IMR-90 (cell line): ENCODE results near the gene SLC22A4. TPM values are rescaled to one million over a fixed set of nuclear protein-coding genes. Genes with fewer than 3 reads are reported as not detected.

Experiments
- ATAC-seq: fragments of 200-7000 bp; cut with Tn5 transposase; 2 replicates; pipeline ENCODE4 v1.9.1; 2020; ENCODE audit warnings: low read depth, mild to moderate bottlenecking, moderate library complexity
- BruUV-seq: library from RNA; stranded (reverse); fragments of 400-500 nt; replicated peaks from 2 replicates; lab custom pipeline; 2021; lab: Mats Ljungman, UMichigan
- CTCF ChIA-PET: fragments of 300-600 bp; formaldehyde crosslinking; extraction: SDS; loops from one replicate; lab custom pipeline; 2021; ENCODE audit warnings: antibody characterized with exemption; lab: Yijun Ruan, JAX
- POLR2A ChIA-PET: fragments of 300-600 bp; sonication (Branson Sonifier 250); formaldehyde crosslinking; loops from one replicate; lab custom pipeline; 2022; ENCODE audit warnings: antibody characterized with exemption; ENCODE audit not compliant: unreplicated experiment; lab: Charles Lee
- DNase-seq: peaks from one replicate; pipeline ENCODE4 v3.0.0; 2013
- H2AFZ ChIP-seq: replicated peaks from 2 replicates; pipeline ENCODE3; 2013; ENCODE audit warnings: low read length, mild to moderate bottlenecking; ENCODE audit not compliant: poor library complexity
- H2AK5ac ChIP-seq: 2 replicates; pipeline ENCODE4 v1.6.1; 2013; ENCODE audit warnings: low read depth, low read length, inconsistent platforms
- H2AK9ac ChIP-seq: replicated peaks from 2 replicates; pipeline ENCODE3; 2013; ENCODE audit warnings: mild to moderate bottlenecking, low read depth, low read length, moderate library complexity; ENCODE audit not compliant: poor library complexity
- H2BK120ac ChIP-seq: 2 replicates; pipeline ENCODE4 v1.6.1; 2013; ENCODE audit warnings: low read depth, low read length, inconsistent platforms
- H2BK15ac ChIP-seq: 3 replicates; pipeline ENCODE4 v1.6.1; 2013; ENCODE audit warnings: low read depth, low read length, inconsistent platforms
- H2BK20ac ChIP-seq: 2 replicates; pipeline ENCODE4 v1.6.1; 2013; ENCODE audit warnings: low read depth, mild to moderate bottlenecking, inconsistent platforms, low read length, moderate library complexity
- H2BK5ac ChIP-seq: 2 replicates; pipeline ENCODE4 v1.6.1; 2013; ENCODE audit warnings: mild to moderate bottlenecking, low read depth, low read length, inconsistent platforms; ENCODE audit not compliant: poor library complexity, severe bottlenecking
- H3K14ac ChIP-seq: replicated peaks from 2 replicates; pipeline ENCODE4 v1.6.1; 2013; ENCODE audit warnings: low read depth, low read length, inconsistent platforms
- H3K18ac ChIP-seq: 2 replicates; pipeline ENCODE4 v1.6.1; 2013; ENCODE audit warnings: low read depth, low read length, control low read depth
- H3K23ac ChIP-seq: 2 replicates; pipeline ENCODE4 v1.6.1; 2013; ENCODE audit warnings: low read depth, low read length, inconsistent platforms
- H3K27ac ChIP-seq: 2 replicates; pipeline ENCODE4 v1.5.1; 2013; ENCODE audit warnings: mild to moderate bottlenecking, control low read depth, low read length; ENCODE audit not compliant: insufficient read depth
- H3K27me3 ChIP-seq: 2 replicates; pipeline ENCODE4 v1.6.1; 2013; ENCODE audit warnings: low read length; ENCODE audit not compliant: control insufficient read depth, insufficient read depth
- H3K36me3 ChIP-seq: 2 replicates; pipeline ENCODE4 v1.6.1; 2013; ENCODE audit warnings: low read length, mixed read lengths; ENCODE audit not compliant: control insufficient read depth, insufficient read depth
- H3K4ac ChIP-seq: 2 replicates; pipeline ENCODE4 v1.6.1; 2013; ENCODE audit warnings: low read depth, low read length, inconsistent platforms
- H3K4me1 ChIP-seq: 2 replicates; pipeline ENCODE4 v1.6.1; 2013; ENCODE audit warnings: low read length, mixed read lengths; ENCODE audit not compliant: control insufficient read depth, insufficient read depth
- H3K4me2 ChIP-seq: 2 replicates; pipeline ENCODE4 v1.6.1; 2013; ENCODE audit warnings: low read depth, mild to moderate bottlenecking, control low read depth, low read length, moderate library complexity
- H3K4me3 ChIP-seq: 2 replicates; pipeline ENCODE4 v1.5.1; 2013; ENCODE audit warnings: low read depth, mild to moderate bottlenecking, control low read depth, low read length, moderate library complexity; ENCODE audit not compliant: insufficient read depth
- H3K56ac ChIP-seq: 2 replicates; pipeline ENCODE4 v1.6.1; 2013; ENCODE audit warnings: low read length, inconsistent platforms; ENCODE audit not compliant: insufficient read depth; ENCODE audit errors: extremely low read depth
- H3K79me1 ChIP-seq, 2 experiments: 2 replicates each; pipeline ENCODE4 v1.6.1; 2013; ENCODE audit warnings: low read length in 2 of 2, inconsistent platforms in 1 of 2, low read depth in 1 of 2
- H3K9ac ChIP-seq: 2 replicates; pipeline ENCODE4 v1.6.1; 2013; ENCODE audit warnings: low read depth, low read length, control low read depth
- H3K9me1 ChIP-seq: 2 replicates; pipeline ENCODE4 v1.6.1; 2013; ENCODE audit warnings: low read length, inconsistent platforms; ENCODE audit not compliant: insufficient read depth
- H3K9me3 ChIP-seq: 2 replicates; pipeline ENCODE4 v1.6.1; 2013; ENCODE audit warnings: low read length; ENCODE audit not compliant: control insufficient read depth, insufficient read depth
- H4K20me1 ChIP-seq: 2 replicates; pipeline ENCODE4 v1.6.1; 2013; ENCODE audit warnings: low read length, inconsistent platforms; ENCODE audit not compliant: insufficient read depth
- H4K5ac ChIP-seq: 2 replicates; pipeline ENCODE4 v1.6.1; 2013; ENCODE audit warnings: mild to moderate bottlenecking, low read depth, low read length, control low read depth
- H4K8ac ChIP-seq, 2 experiments: 2 replicates each; pipeline ENCODE4 v1.6.1; 2013; ENCODE audit warnings: low read depth in 2 of 2, low read length in 2 of 2, control low read depth in 1 of 2, inconsistent platforms in 1 of 2
- H4K91ac ChIP-seq: 2 replicates; pipeline ENCODE4 v1.6.1; 2013; ENCODE audit warnings: low read depth, low read length, inconsistent platforms; ENCODE audit not compliant: insufficient read depth
- BHLHE40 ChIP-seq: fragments of 150-350 bp; IDR thresholded peaks from 2 replicates; pipeline ENCODE4 v1.6.1; 2016; ENCODE audit warnings: mild to moderate bottlenecking, low read depth, low read length
- CEBPB ChIP-seq: IDR thresholded peaks from 2 replicates; pipeline ENCODE4 v1.6.1; 2012; ENCODE audit warnings: low read depth, low read length, improper control_type of control experiment
- CHD1 ChIP-seq: IDR thresholded peaks from 2 replicates; pipeline ENCODE4 v1.6.1; 2012; ENCODE audit warnings: low read depth, low read length, improper control_type of control experiment
- CTCF ChIP-seq: conservative IDR thresholded peaks from 2 replicates; pipeline ENCODE4 v1.5.1; 2012; ENCODE audit warnings: mild to moderate bottlenecking, low read depth, low read length, improper control_type of control experiment
- ELK1 ChIP-seq: fragments of 150-350 bp; IDR thresholded peaks from 2 replicates; pipeline ENCODE4 v1.6.1; 2016; ENCODE audit warnings: low read depth, mild to moderate bottlenecking, low read length, moderate library complexity, borderline replicate concordance
- FOS ChIP-seq: fragments of 150-350 bp; IDR thresholded peaks from 2 replicates; pipeline ENCODE4 v1.6.1; 2016; ENCODE audit warnings: low read depth, low read length
- MAFK ChIP-seq: IDR thresholded peaks from 2 replicates; pipeline ENCODE4 v1.6.1; 2012; ENCODE audit warnings: low read depth, low read length, improper control_type of control experiment
- MAZ ChIP-seq: IDR thresholded peaks from 2 replicates; pipeline ENCODE4 v1.6.1; 2012; ENCODE audit warnings: low read depth, mild to moderate bottlenecking, low read length, improper control_type of control experiment, moderate library complexity, borderline replicate concordance
- MXI1 ChIP-seq: IDR thresholded peaks from 2 replicates; pipeline ENCODE4 v1.6.1; 2012; ENCODE audit warnings: low read depth, mild to moderate bottlenecking, low read length, moderate library complexity, borderline replicate concordance
- NFE2L2 ChIP-seq: fragments of 150-350 bp; IDR thresholded peaks from 2 replicates; pipeline ENCODE4 v1.6.1; 2016; ENCODE audit warnings: low read depth, mild to moderate bottlenecking, low read length
- POLR2A ChIP-seq: IDR thresholded peaks from 2 replicates; pipeline ENCODE4 v1.6.1; 2012; ENCODE audit warnings: mild to moderate bottlenecking, low read depth, low read length
- RAD21 ChIP-seq: IDR thresholded peaks from 2 replicates; pipeline ENCODE4 v1.6.1; 2012; ENCODE audit warnings: low read length, improper control_type of control experiment
- RCOR1 ChIP-seq: IDR thresholded peaks from 2 replicates; pipeline ENCODE4 v1.6.1; 2012; ENCODE audit warnings: mild to moderate bottlenecking, low read length, improper control_type of control experiment; ENCODE audit not compliant: insufficient replicate concordance
- RFX5 ChIP-seq: IDR thresholded peaks from 2 replicates; pipeline ENCODE4 v1.8.0; 2012; ENCODE audit warnings: low read depth, mild to moderate bottlenecking, low read length, moderate library complexity
- SMC3 ChIP-seq: fragments of 150-350 bp; IDR thresholded peaks from 2 replicates; pipeline ENCODE4 v1.6.1; 2016; ENCODE audit warnings: low read depth, mild to moderate bottlenecking, antibody characterized with exemption, low read length, moderate library complexity
- USF2 ChIP-seq: fragments of 150-350 bp; IDR thresholded peaks from 2 replicates; pipeline ENCODE4 v1.6.1; 2017; ENCODE audit warnings: mild to moderate bottlenecking, antibody characterized with exemption, low read length, low read depth
- WGBS, 2 experiments: methylation state at CpG; one replicate each; pipeline versions ENCODE4 v1.1.5 to v1.1.7; 2013; ENCODE audit warnings: missing lambda C conversion rate in 2 of 2; ENCODE audit not compliant: insufficient read length in 1 of 2; ENCODE audit errors: extremely low coverage in 2 of 2; 5-methylcytosine and 5-hydroxymethylcytosine counted together
- dilution Hi-C: fragments of 300-500 bp; cut with HindIII; formaldehyde crosslinking; loops from one replicate; pipeline ENCODE4 v1.14.3; 2018; ENCODE audit warnings: low sequenced_read_pairs; ENCODE audit not compliant: unreplicated experiment
- in situ Hi-C: fragments of 300-500 bp; cut with MboI; formaldehyde crosslinking; loops from 3 replicates; pipeline ENCODE4 v1.14.3; 2019; ENCODE audit warnings: low sequenced_read_pairs, inconsistent platforms, mixed read lengths
- intact Hi-C: fragments of 100-400 bp; cut with micrococcal nuclease; formaldehyde crosslinking; loops from 2 replicates; pipeline ENCODE4 v1.10.0; 2022
- polyA plus RNA-seq, 3 experiments: library from polyadenylated mRNA; depleted of rRNA; stranded (reverse); fragments of >200 nt; gene quantifications; 2 replicates each; pipeline ENCODE4 v1.2.3, GENCODE V29; 2012; ENCODE audit warnings: low replicate concordance in 1 of 3
- total RNA-seq: library from RNA; depleted of rRNA; stranded (reverse); fragments of >200 nt; gene quantifications from 2 replicates; pipeline ENCODE4 v1.2.3, GENCODE V29; 2012

SLC22A4 gene
- total and polyA plus RNA-seq, 2 of the 4 experiments (the other 2 are of a cell fraction): 2.6 to 3.2 TPM

GRCh38 chr5:132371603-132371994, 77.4 kb downstream of the SLC22A4 start:
- POLR2A ChIA-PET: no interaction called here
- CTCF ChIA-PET: no interaction called here
- H3K9ac ChIP-seq: no peak overlapping the region

More at GRCh38 chr5:132371603-132371994, 77.4 kb downstream of the SLC22A4 start:
- no peak overlapping the region for H3K18ac ChIP-seq
- H3K4me1 ChIP-seq: peaks cover 9% of the 10 kb centered on the region
- peaks cover 5% of the 10 kb centered on the region for H3K9me1 ChIP-seq
- H3K9me3 ChIP-seq: no peaks in the 10 kb centered on the region
- peaks cover 0 to 10% of the 10 kb centered on the region in 2 experiments; a peak in 2 of 4 replicates for H3K79me1 ChIP-seq
- H4K8ac ChIP-seq: no peak overlapping the region
- no peak overlapping the region for H3K56ac ChIP-seq
- in situ Hi-C loops: no loop called here
- DNase-seq (no peak), ATAC-seq (no peak)
- H2BK5ac ChIP-seq: no peak overlapping the region
- no peak overlapping the region for H2AK9ac ChIP-seq
- H3K23ac ChIP-seq: no peak overlapping the region
- no peak overlapping the region for H3K4ac ChIP-seq
- H4K91ac ChIP-seq: no peak overlapping the region
- BruUV-seq: no TSS peak
- H3K4me3 ChIP-seq: no peak overlapping the region
- no peak overlapping the region for H3K14ac ChIP-seq
- no peaks in the 10 kb centered on the region for H3K27me3 ChIP-seq
- no peak overlapping the region for H2BK120ac ChIP-seq
- H2AFZ ChIP-seq: no peak overlapping the region
- dilution Hi-C loops: no loop called here
- H2AK5ac ChIP-seq: no peak overlapping the region
- H2BK15ac ChIP-seq: no peak overlapping the region
- H3K36me3 ChIP-seq: no peaks in the 10 kb centered on the region
- no peaks in the 10 kb centered on the region for H4K20me1 ChIP-seq
- 100% methylated on average over 1 of the region's 5 CpGs; no CpG with 5 or more reads in 1 of the 2 experiments for WGBS, 2 experiments
- no peak overlapping the region for H2BK20ac ChIP-seq
- H4K5ac ChIP-seq: no peak overlapping the region
- TF ChIP-seq NFE2L2 (no peak), MAZ (no peak), ELK1 (no peak), CTCF (no peak), FOS (no peak), MAFK (no peak), CHD1 (no peak), RCOR1 (no peak), BHLHE40 (no peak), SMC3 (no peak), RAD21 (no peak), CEBPB (no peak), POLR2A (no peak), MXI1 (no peak), RFX5 (no peak), USF2 (no peak)
- H3K4me2 ChIP-seq: no peak overlapping the region
- intact Hi-C loops: no loop called here
- H3K27ac ChIP-seq: no peak overlapping the region
